Measurements from ENCODE around the gene GALNT9.
"Not testable (repeated sequence)": the region's sequence is repeated elsewhere in the genome, so short reads cannot be mapped to it uniquely, and the experiment has no call there.

The GALNT9 gene

GRCh38 chr12:132358241-132359225 lies 29.1 kb upstream of the GALNT9 start:
- not testable (repeated sequence) for DNase-seq

GRCh38 chr12:132357623-132358186 lies 28.3 kb upstream of the GALNT9 start:
- no peak for DNase-seq

- DNase-seq: no peak
These were observed 27.6 kb upstream of the GALNT9 start for GRCh38 chr12:132356691-132357622.

- no peak for DNase-seq
These were observed 26.6 kb upstream of the GALNT9 start for GRCh38 chr12:132355742-132356681.

- DNase-seq: no peak
These were observed 25.7 kb upstream of the GALNT9 start for GRCh38 chr12:132354982-132355680.

GRCh38 chr12:132354211-132354981 lies 25.0 kb upstream of the GALNT9 start:
- no peak for DNase-seq

- DNase-seq: no peak
These were observed 24.4 kb upstream of the GALNT9 start for GRCh38 chr12:132353811-132354210.

GRCh38 chr12:132352896-132353800 lies 23.8 kb upstream of the GALNT9 start:
- no peak for DNase-seq

GRCh38 chr12:132351751-132352495 lies 22.5 kb upstream of the GALNT9 start:
- no peak for DNase-seq

GRCh38 chr12:132349501-132350131 lies 20.2 kb upstream of the GALNT9 start:
- DNase-seq: no peak

GRCh38 chr12:132348176-132348575 lies 18.8 kb upstream of the GALNT9 start:
- DNase-seq: no peak

GRCh38 chr12:132347176-132347855 lies 17.9 kb upstream of the GALNT9 start:
- DNase-seq: no peak

GRCh38 chr12:132346471-132347175 lies 17.2 kb upstream of the GALNT9 start:
- no peak for DNase-seq

GRCh38 chr12:132345561-132346200 lies 16.3 kb upstream of the GALNT9 start:
- no peak for DNase-seq

- no peak for DNase-seq
These were observed 15.7 kb upstream of the GALNT9 start for GRCh38 chr12:132345126-132345525.

GRCh38 chr12:132344601-132345000 lies 15.2 kb upstream of the GALNT9 start:
- DNase-seq: no peak
